ENCODE data around the gene BLTP3B. TPM values are rescaled to one million over a fixed set of nuclear protein-coding genes. Genes with fewer than 3 reads are reported as not detected.
A peak's percentile ranks its signal among the peaks of the same experiment; 100 is the strongest.

Gene BLTP3B
- total RNA-seq, 1 experiment from 2014 or later: 31.8 TPM

DNA sequence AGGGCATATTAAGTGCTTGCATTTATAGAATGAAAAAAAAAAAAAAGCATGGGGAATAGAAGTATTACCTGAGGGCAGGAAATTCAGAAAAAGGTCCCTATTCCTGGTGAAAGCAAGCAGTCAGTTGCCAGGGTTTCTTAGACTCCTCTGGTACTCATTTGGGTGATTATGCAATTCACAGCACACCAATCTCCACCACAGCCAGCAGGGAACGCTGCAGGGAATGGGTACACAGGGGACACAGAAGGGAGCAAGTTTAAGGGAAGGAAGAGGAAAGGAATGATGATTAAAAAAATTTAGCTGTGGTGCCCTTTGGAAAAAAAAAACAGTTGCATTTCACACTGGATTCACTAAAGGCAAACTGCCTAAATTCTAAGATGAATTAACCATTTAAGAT lies 14.2 kb downstream of the BLTP3B start:
- ChIA-PET CTCF (interaction anchor here (0.7 kb wide), 1 partner anchor 72 kb away, joined by 4 read pairs; the partner anchor contains the start of gene ACTR6), POLR2A (ENCODE audit: low non-redundant PET) (no interaction called here)
- peak; percentile 93 for DNase-seq (ENCODE audit: low spot score)
- Histone ChIP-seq H3K36me3 (ENCODE audit: insufficient read depth, low read length, poor library complexity, severe bottlenecking) (no peaks in the 10 kb centered on the region), H3K4me1 (ENCODE audit: insufficient read depth, low read length, poor library complexity, severe bottlenecking) (peaks cover 44% of the 10 kb centered on the region), H3K27ac (ENCODE audit: low read depth, low read length, poor library complexity, severe bottlenecking) (peak overlapping the region; percentile 87), H3K27me3 (replicated peaks; ENCODE audit: insufficient read depth, low read depth, low read length, poor library complexity) (no peaks in the 10 kb centered on the region), H3K9me3 (ENCODE audit: low read depth, low read length, poor library complexity, severe bottlenecking) (no peaks in the 10 kb centered on the region), H3K4me3 (ENCODE audit: low read depth, low read length, poor library complexity, severe bottlenecking) (peak overlapping the region; percentile 10)
- BruUV-seq (replicated peaks): no TSS peak
- intact Hi-C loops (cut with micrococcal nuclease; ENCODE audit: unreplicated experiment): loop anchor here (5.0 kb wide), 1 partner anchor 74 kb away; the partner anchor contains the start of gene ACTR6
- TF ChIP-seq EZH2 (IDR thresholded peaks at IDR 0.05; ENCODE audit: borderline replicate concordance, low read depth, low read length, poor library complexity, severe bottlenecking): no peak
- TF ChIP-seq, protein P1, sequence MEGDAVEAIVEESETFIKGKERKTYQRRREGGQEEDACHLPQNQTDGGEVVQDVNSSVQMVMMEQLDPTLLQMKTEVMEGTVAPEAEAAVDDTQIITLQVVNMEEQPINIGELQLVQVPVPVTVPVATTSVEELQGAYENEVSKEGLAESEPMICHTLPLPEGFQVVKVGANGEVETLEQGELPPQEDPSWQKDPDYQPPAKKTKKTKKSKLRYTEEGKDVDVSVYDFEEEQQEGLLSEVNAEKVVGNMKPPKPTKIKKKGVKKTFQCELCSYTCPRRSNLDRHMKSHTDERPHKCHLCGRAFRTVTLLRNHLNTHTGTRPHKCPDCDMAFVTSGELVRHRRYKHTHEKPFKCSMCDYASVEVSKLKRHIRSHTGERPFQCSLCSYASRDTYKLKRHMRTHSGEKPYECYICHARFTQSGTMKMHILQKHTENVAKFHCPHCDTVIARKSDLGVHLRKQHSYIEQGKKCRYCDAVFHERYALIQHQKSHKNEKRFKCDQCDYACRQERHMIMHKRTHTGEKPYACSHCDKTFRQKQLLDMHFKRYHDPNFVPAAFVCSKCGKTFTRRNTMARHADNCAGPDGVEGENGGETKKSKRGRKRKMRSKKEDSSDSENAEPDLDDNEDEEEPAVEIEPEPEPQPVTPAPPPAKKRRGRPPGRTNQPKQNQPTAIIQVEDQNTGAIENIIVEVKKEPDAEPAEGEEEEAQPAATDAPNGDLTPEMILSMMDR (conservative IDR thresholded peaks at IDR 0.05; ENCODE audit: low read depth, low read length): peak; percentile 70

DNA sequence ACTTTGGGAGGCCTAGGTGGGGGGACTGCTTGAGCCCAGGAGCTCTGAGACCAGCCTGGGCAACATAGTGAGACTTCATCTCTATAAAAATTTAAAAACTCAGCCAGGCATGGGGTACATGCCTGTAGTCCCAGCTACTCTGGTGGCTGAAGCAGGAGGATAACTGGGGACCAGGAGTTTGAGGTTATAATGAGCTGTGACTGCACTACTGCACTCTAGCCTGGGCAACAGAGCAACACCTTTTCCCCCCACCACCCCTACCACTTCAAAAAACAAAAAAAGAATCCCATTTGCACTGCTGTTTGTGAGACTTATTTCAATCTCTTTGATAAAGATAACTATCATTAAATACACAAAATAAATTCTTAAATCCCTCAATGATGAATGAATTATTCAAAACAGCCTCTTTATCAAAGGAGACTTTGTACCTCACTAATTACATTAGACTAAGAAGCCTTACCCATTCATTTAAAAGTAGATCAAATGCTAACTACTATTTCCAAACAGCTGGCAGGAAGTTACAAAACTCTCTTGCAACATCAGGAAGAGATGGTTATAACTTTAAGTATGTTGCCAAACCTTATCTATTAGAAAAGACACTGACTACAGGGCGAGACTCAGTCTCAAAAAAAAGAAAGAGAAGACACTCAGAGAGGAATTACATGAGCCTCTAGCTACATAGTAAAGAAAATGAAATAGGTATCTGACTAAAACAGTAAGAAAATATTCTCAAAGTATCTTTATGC lies 14.7 kb downstream of the BLTP3B start:
- no peaks in the 10 kb centered on the region for H3K27me3 ChIP-seq (replicated peaks; ENCODE audit: insufficient read depth, low read depth, low read length, poor library complexity)
- POLR2A ChIA-PET (ENCODE audit: low non-redundant PET): no interaction called here
- no TSS peak for BruUV-seq (replicated peaks)
- peak overlapping the region; percentile 87 for H3K27ac ChIP-seq (ENCODE audit: low read depth, low read length, poor library complexity, severe bottlenecking)
- intact Hi-C loops (cut with micrococcal nuclease; ENCODE audit: unreplicated experiment): loop anchor here (5.0 kb wide), 1 partner anchor 74 kb away; the partner anchor contains the start of gene ACTR6
- no peaks in the 10 kb centered on the region for H3K9me3 ChIP-seq (ENCODE audit: low read depth, low read length, poor library complexity, severe bottlenecking)
- H3K36me3 ChIP-seq (ENCODE audit: insufficient read depth, low read length, poor library complexity, severe bottlenecking): no peaks in the 10 kb centered on the region
- H3K4me3 ChIP-seq (ENCODE audit: low read depth, low read length, poor library complexity, severe bottlenecking): peak overlapping the region; percentile 10
- H3K4me1 ChIP-seq (ENCODE audit: insufficient read depth, low read length, poor library complexity, severe bottlenecking): peaks cover 50% of the 10 kb centered on the region
- DNase-seq (ENCODE audit: low spot score): peak; percentile 89
- CTCF ChIA-PET: no interaction called here
- TF ChIP-seq, protein P1 (conservative IDR thresholded peaks at IDR 0.05; ENCODE audit: low read depth, low read length): no peak
- TF ChIP-seq EZH2 (IDR thresholded peaks at IDR 0.05; ENCODE audit: borderline replicate concordance, low read depth, low read length, poor library complexity, severe bottlenecking): no peak

DNA sequence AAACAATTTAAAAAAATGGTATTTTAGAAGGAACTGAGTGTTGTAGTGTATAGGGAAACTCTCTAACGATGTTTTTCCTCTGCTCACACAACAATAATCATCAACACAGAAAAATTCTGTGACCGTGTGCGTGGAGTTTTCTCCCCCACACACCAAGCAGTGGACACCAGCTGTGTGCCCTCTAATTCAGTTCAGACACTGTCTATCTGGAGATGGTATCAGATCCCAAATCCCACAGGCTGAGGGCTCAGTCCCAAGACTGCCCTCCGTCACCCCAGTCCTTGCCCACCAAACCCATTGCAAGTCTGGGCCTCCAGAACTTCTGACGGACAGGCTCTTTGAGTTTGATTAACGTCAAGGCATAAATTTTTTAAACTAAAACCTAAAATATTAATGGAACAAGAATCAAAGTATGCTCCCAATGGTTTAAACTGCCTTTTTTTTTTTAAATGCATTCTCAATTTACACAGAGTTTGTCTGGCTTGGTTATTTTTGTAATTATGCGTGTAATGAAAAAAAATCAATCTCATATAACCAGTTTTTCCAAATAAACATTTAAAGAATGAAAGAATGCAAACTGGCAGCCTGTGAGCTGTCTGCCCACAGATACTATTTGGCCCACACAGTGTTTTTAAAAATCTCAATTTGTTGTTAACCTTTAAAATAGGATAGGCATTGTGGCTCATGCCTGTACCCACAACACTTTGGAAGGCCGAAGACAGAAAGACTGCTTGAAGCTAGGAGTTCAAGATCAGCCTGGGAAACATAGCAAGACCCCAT lies 19.2 kb downstream of the BLTP3B start:
- TF ChIP-seq EZH2 (IDR thresholded peaks at IDR 0.05; ENCODE audit: borderline replicate concordance, low read depth, low read length, poor library complexity, severe bottlenecking): no peak
- TF ChIP-seq, protein P1 (conservative IDR thresholded peaks at IDR 0.05; ENCODE audit: low read depth, low read length): no peak
- intact Hi-C loops (cut with micrococcal nuclease; ENCODE audit: unreplicated experiment): no loop called here
- peaks cover 4% of the 10 kb centered on the region for H3K9me3 ChIP-seq (ENCODE audit: low read depth, low read length, poor library complexity, severe bottlenecking)
- no TSS peak for BruUV-seq (replicated peaks)
- no peak overlapping the region for H3K4me3 ChIP-seq (ENCODE audit: low read depth, low read length, poor library complexity, severe bottlenecking)
- H3K4me1 ChIP-seq (ENCODE audit: insufficient read depth, low read length, poor library complexity, severe bottlenecking): peaks cover 34% of the 10 kb centered on the region
- no peaks in the 10 kb centered on the region for H3K27me3 ChIP-seq (replicated peaks; ENCODE audit: insufficient read depth, low read depth, low read length, poor library complexity)
- ChIA-PET POLR2A (ENCODE audit: low non-redundant PET) (no interaction called here), CTCF (no interaction called here)
- no peak overlapping the region for H3K27ac ChIP-seq (ENCODE audit: low read depth, low read length, poor library complexity, severe bottlenecking)
- no peak for DNase-seq (ENCODE audit: low spot score)
- no peaks in the 10 kb centered on the region for H3K36me3 ChIP-seq (ENCODE audit: insufficient read depth, low read length, poor library complexity, severe bottlenecking)
